Subcutaneous adipose tissue (tissue), 4 donors: ENCODE results near the gene DDI2. TPM values are rescaled to one million over a fixed set of nuclear protein-coding genes. Genes with fewer than 3 reads are reported as not detected.

Experiments
- CTCF ChIP-seq: fragments of 450-650 bp; IDR thresholded peaks from one replicate; pipeline ENCODE4 v1.5.1; 2016; ENCODE audit warnings: low read depth, mild to moderate bottlenecking, control low read depth, antibody characterized with exemption, moderate library complexity
- total RNA-seq, 4 donors: library from RNA; depleted of rRNA; stranded (reverse); fragments of >200 nt; gene quantifications; one replicate each; pipeline ENCODE4 v1.1.0, GENCODE V29; 2016

DDI2 gene
- total RNA-seq, 4 donors from 2014 or later = 88.1 to 124 (median 115) TPM

- TF ChIP-seq CTCF = no peak
Measured at GRCh38 chr1:15649937-15650336, 32.7 kb downstream of the DDI2 start.

DNA sequence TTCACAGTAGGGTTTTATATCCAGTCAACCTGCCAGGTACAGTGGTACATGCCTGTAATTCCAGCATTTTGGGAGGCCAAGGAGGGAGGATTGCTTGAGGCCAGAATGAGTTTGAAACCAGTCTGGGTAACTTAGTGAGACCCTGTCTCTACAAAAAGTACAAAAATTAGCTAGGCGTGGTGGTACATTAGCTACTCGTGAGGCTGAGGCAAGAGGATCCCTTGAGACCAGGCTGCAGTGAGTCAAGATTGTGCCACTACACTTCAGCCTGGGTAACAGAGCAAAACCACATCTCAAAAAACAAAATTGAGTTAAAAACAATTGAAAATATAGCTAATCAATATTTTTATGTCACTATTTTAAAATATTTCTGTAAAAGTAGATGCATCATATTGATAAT is 33.2 kb downstream of the DDI2 start:
- no peak for TF ChIP-seq CTCF

- TF ChIP-seq CTCF = no peak
Measured at GRCh38 chr1:15654091-15654690, 36.9 kb downstream of the DDI2 start.

DNA sequence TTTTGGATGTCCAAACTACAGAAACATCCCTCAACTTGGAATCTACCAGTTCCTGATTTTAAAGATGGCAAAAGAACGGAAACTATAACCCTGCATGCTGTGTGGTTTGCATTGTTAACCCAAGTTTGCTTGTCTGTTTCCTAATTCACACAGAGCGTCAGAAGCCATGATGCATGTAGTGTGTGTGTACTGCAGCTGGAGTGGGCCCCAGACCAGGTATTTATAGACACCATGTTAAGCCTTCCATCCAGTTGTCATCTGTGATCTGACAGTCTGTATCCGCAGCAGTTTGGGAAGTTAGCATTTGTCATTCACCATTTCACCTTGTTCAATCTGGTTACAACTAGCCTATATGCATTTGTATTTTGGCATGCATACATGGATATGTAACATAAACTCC is 39.2 kb downstream of the DDI2 start:
- TF ChIP-seq CTCF = no peak

DNA sequence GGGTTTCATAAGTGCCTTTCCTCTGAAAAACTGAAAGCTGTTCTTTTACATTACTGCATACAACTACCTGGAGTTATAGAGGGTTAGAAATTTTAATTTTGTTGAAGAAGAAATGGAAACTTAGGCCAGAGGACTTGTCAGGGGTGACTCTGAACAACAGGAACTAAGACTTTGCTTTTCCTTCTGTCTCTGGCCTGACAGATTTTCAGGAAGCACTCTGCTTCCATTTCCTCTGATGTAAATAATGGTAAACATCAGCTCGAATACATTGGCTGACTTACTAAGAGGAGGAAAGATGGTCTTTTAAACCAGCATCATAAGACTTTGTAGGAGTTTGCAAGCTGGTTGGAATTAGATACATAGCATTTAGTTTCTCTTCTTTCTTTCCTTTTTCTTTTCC is 39.8 kb downstream of the DDI2 start:
- no peak for TF ChIP-seq CTCF

DNA sequence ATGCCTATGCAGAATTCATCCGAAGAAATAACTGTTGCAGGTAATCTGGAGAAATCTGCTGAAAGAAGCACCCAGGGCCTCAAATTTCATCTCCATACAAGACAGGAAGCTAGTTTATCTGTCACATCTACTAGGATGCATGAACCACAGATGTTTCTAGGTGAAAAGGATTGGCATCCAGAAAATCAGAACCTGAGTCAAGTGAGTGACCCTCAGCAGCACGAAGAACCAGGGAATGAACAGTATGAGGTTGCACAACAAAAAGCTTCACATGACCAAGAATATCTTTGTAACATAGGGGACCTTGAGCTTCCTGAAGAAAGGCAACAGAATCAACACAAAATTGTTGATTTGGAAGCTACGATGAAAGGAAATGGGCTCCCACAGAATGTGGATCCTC is 42.9 kb downstream of the DDI2 start:
- TF ChIP-seq CTCF = no peak

DNA sequence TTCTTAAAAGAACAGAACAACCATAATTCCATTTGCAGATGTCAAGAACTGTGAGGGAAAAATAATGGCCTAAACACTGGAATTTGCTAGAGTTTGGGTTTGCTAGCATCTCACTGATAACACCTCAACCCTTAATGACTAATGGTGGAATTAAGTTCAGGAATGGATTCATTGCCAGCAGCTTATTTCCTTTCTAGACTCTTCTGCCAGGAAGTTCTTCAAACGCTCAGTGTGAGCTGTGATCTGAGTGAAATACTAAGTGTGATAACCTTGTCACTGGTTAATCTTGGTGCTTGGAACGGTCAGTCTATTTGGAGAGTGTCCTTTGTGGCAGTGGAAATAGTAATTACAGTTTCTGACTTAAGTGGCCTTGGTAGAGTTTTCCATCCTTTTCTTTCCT is 45.2 kb downstream of the DDI2 start:
- no peak for TF ChIP-seq CTCF
